HL-60 (cell line): ENCODE results near the gene PPP2R3A.

Source experiments
- DNase-seq, 2 experiments: peaks; one replicate each; pipeline ENCODE4 v3.0.0-alpha.2; 2010 to 2020; ENCODE audit warnings: low read depth in 1 of 2, low spot score in 1 of 2
- H3K27ac ChIP-seq: fragments of 250-450 bp; sonication (Bioruptor Pico); replicated peaks from 2 replicates; pipeline ENCODE4 v1.5.1; 2020; ENCODE audit warnings: mild to moderate bottlenecking, moderate library complexity
- H3K27me3 ChIP-seq: fragments of 250-450 bp; sonication (Bioruptor Pico); 2 replicates; pipeline ENCODE4 v1.5.1; 2021; ENCODE audit warnings: mild to moderate bottlenecking, moderate library complexity; ENCODE audit not compliant: insufficient read depth, poor library complexity, severe bottlenecking
- H3K4me3 ChIP-seq: replicated peaks from 2 replicates; pipeline ENCODE4 v1.5.1; 2011; ENCODE audit warnings: mild to moderate bottlenecking, control low read depth, low read length; ENCODE audit not compliant: insufficient read depth
- GABPA ChIP-seq: IDR thresholded peaks from 2 replicates; pipeline ENCODE4 v1.6.1; 2012; ENCODE audit warnings: low read depth
- POLR2AphosphoS5 ChIP-seq: IDR thresholded peaks from 2 replicates; pipeline ENCODE4 v1.6.1; 2012; ENCODE audit warnings: low read depth
- SPI1 ChIP-seq: IDR thresholded peaks from 2 replicates; pipeline ENCODE4 v1.6.1; 2012; ENCODE audit warnings: low read depth, mild to moderate bottlenecking, borderline replicate concordance
- TF ChIP-seq, protein P1 (sequence below): IDR thresholded peaks from 2 replicates; pipeline ENCODE4 v1.6.1; 2012; ENCODE audit warnings: low read depth; ENCODE audit not compliant: insufficient replicate concordance
- TF ChIP-seq, protein P2 (sequence below): IDR thresholded peaks from one replicate; pipeline ENCODE4 v1.5.1; 2011; ENCODE audit warnings: low read length, control low read depth, inconsistent platforms; ENCODE audit not compliant: insufficient read depth

Gene PPP2R3A

GRCh38 chr3:135975536-135975935 is 10.0 kb downstream of the PPP2R3A start:
- no peak for DNase-seq
- Histone ChIP-seq H3K27ac (no peak overlapping the region), H3K4me3 (no peak overlapping the region), H3K27me3 (no peaks in the 10 kb centered on the region)
- TF ChIP-seq, protein P1, sequence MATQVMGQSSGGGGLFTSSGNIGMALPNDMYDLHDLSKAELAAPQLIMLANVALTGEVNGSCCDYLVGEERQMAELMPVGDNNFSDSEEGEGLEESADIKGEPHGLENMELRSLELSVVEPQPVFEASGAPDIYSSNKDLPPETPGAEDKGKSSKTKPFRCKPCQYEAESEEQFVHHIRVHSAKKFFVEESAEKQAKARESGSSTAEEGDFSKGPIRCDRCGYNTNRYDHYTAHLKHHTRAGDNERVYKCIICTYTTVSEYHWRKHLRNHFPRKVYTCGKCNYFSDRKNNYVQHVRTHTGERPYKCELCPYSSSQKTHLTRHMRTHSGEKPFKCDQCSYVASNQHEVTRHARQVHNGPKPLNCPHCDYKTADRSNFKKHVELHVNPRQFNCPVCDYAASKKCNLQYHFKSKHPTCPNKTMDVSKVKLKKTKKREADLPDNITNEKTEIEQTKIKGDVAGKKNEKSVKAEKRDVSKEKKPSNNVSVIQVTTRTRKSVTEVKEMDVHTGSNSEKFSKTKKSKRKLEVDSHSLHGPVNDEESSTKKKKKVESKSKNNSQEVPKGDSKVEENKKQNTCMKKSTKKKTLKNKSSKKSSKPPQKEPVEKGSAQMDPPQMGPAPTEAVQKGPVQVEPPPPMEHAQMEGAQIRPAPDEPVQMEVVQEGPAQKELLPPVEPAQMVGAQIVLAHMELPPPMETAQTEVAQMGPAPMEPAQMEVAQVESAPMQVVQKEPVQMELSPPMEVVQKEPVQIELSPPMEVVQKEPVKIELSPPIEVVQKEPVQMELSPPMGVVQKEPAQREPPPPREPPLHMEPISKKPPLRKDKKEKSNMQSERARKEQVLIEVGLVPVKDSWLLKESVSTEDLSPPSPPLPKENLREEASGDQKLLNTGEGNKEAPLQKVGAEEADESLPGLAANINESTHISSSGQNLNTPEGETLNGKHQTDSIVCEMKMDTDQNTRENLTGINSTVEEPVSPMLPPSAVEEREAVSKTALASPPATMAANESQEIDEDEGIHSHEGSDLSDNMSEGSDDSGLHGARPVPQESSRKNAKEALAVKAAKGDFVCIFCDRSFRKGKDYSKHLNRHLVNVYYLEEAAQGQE, result no peak
- no peak for TF ChIP-seq SPI1
- TF ChIP-seq, protein P2, sequence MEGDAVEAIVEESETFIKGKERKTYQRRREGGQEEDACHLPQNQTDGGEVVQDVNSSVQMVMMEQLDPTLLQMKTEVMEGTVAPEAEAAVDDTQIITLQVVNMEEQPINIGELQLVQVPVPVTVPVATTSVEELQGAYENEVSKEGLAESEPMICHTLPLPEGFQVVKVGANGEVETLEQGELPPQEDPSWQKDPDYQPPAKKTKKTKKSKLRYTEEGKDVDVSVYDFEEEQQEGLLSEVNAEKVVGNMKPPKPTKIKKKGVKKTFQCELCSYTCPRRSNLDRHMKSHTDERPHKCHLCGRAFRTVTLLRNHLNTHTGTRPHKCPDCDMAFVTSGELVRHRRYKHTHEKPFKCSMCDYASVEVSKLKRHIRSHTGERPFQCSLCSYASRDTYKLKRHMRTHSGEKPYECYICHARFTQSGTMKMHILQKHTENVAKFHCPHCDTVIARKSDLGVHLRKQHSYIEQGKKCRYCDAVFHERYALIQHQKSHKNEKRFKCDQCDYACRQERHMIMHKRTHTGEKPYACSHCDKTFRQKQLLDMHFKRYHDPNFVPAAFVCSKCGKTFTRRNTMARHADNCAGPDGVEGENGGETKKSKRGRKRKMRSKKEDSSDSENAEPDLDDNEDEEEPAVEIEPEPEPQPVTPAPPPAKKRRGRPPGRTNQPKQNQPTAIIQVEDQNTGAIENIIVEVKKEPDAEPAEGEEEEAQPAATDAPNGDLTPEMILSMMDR, result no peak
- TF ChIP-seq POLR2AphosphoS5, result no peak
- no peak for TF ChIP-seq GABPA

GRCh38 chr3:135980343-135980742 is 14.8 kb downstream of the PPP2R3A start:
- DNase-seq, result no peak
- Histone ChIP-seq H3K27me3 (peaks cover 6% of the 10 kb centered on the region), H3K4me3 (no peak overlapping the region), H3K27ac (no peak overlapping the region)
- TF ChIP-seq, protein P1, result no peak
- TF ChIP-seq GABPA (no peak), POLR2AphosphoS5 (no peak), SPI1 (no peak)
- TF ChIP-seq, protein P2, result no peak

GRCh38 chr3:135981701-135982403 is 16.3 kb downstream of the PPP2R3A start:
- no peak overlapping the region for H3K4me3 ChIP-seq
- DNase-seq, result no peak
- TF ChIP-seq GABPA (no peak), POLR2AphosphoS5 (no peak), SPI1 (no peak)
- TF ChIP-seq, protein P2, result no peak
- TF ChIP-seq, protein P1, result no peak
- peaks cover 6% of the 10 kb centered on the region for H3K27me3 ChIP-seq
- H3K27ac ChIP-seq, result no peak overlapping the region
